ENCODE data around the gene CNST.

CNST gene

GRCh38 chr1:246530482-246530881, 35.8 kb upstream of the CNST start:
- TF ChIP-seq FOXP2 (optimal IDR thresholded peaks at IDR 0.05; ENCODE audit: borderline replicate concordance, extremely low read depth, extremely low read length, insufficient read depth) (no peak), TAF1 (IDR thresholded peaks at IDR 0.05; ENCODE audit: borderline replicate concordance, insufficient read depth, low read length) (no peak), POLR2AphosphoS5 (IDR thresholded peaks at IDR 0.05; ENCODE audit: low read depth, low read length) (no peak), SIN3A (IDR thresholded peaks at IDR 0.05; ENCODE audit: borderline replicate concordance, insufficient read depth, low read length) (no peak), REST (IDR thresholded peaks at IDR 0.05; ENCODE audit: insufficient read depth in 1 of 2, low read depth in 2 of 2, low read length in 2 of 2) (no peak)

- no peak for TF ChIP-seq REST (IDR thresholded peaks at IDR 0.05; ENCODE audit: insufficient read depth in 1 of 2, low read depth in 2 of 2, low read length in 2 of 2)
- TF ChIP-seq SIN3A (IDR thresholded peaks at IDR 0.05; ENCODE audit: borderline replicate concordance, insufficient read depth, low read length), result no peak
- TF ChIP-seq FOXP2 (optimal IDR thresholded peaks at IDR 0.05; ENCODE audit: borderline replicate concordance, extremely low read depth, extremely low read length, insufficient read depth), result no peak
- TF ChIP-seq TAF1 (IDR thresholded peaks at IDR 0.05; ENCODE audit: borderline replicate concordance, insufficient read depth, low read length), result no peak
- TF ChIP-seq POLR2AphosphoS5 (IDR thresholded peaks at IDR 0.05; ENCODE audit: low read depth, low read length), result no peak
These were observed 33.7 kb upstream of the CNST start for GRCh38 chr1:246532519-246532918.

- no peak for TF ChIP-seq REST (IDR thresholded peaks at IDR 0.05; ENCODE audit: insufficient read depth in 1 of 2, low read depth in 2 of 2, low read length in 2 of 2)
- no peak for TF ChIP-seq SIN3A (IDR thresholded peaks at IDR 0.05; ENCODE audit: borderline replicate concordance, insufficient read depth, low read length)
- no peak for TF ChIP-seq POLR2AphosphoS5 (IDR thresholded peaks at IDR 0.05; ENCODE audit: low read depth, low read length)
- TF ChIP-seq FOXP2 (optimal IDR thresholded peaks at IDR 0.05; ENCODE audit: borderline replicate concordance, extremely low read depth, extremely low read length, insufficient read depth), result no peak
These were observed 32.8 kb upstream of the CNST start for GRCh38 chr1:246533371-246533905.

DNA sequence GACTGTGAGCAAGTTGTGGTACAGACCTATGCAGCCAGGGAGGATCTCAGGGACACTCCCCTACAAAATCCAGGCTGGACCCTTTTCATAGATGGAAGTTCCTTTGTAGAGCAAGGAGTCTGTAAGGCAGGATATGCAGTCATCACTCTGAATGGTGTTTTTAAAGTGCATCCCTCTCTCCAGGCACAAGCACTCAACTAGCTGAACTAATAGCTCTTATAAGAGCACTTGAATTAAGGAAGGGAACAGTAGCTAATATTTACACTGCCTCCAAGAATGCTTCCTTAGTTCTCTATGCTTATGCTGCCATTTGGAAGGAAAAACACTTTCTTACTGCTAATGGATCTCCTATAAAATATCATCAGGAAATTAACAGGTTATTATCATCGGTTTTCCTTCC, 32.1 kb upstream of the CNST start:
- TF ChIP-seq SIN3A (IDR thresholded peaks at IDR 0.05; ENCODE audit: borderline replicate concordance, insufficient read depth, low read length) (no peak), FOXP2 (optimal IDR thresholded peaks at IDR 0.05; ENCODE audit: borderline replicate concordance, extremely low read depth, extremely low read length, insufficient read depth) (no peak), TAF1 (IDR thresholded peaks at IDR 0.05; ENCODE audit: borderline replicate concordance, insufficient read depth, low read length) (no peak), POLR2AphosphoS5 (IDR thresholded peaks at IDR 0.05; ENCODE audit: low read depth, low read length) (no peak), REST (IDR thresholded peaks at IDR 0.05; ENCODE audit: insufficient read depth in 1 of 2, low read depth in 2 of 2, low read length in 2 of 2) (no peak)

DNA sequence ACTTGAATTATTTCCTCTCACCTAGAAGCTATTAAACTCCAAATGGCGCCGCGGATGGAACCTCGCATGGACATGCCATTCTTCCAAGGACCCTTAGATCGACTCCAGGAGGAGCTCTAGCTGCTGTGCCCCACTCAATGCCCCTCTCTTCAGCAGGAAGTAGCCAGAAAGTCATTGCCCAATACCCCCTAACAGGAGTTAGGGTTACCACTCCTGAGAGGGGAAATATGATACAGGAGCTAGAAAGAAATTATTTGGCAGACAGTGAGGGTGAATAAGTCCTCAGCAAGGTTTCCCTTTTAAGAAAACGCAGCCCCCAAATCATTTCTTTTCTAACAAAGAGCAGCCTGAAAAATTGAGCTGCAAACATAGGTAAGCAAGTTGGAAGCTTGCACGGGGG, 28.8 kb upstream of the CNST start:
- TF ChIP-seq SIN3A (IDR thresholded peaks at IDR 0.05; ENCODE audit: borderline replicate concordance, insufficient read depth, low read length) (no peak), REST (IDR thresholded peaks at IDR 0.05; ENCODE audit: insufficient read depth in 1 of 2, low read depth in 2 of 2, low read length in 2 of 2) (no peak), POLR2AphosphoS5 (IDR thresholded peaks at IDR 0.05; ENCODE audit: low read depth, low read length) (no peak), TAF1 (IDR thresholded peaks at IDR 0.05; ENCODE audit: borderline replicate concordance, insufficient read depth, low read length) (no peak), FOXP2 (optimal IDR thresholded peaks at IDR 0.05; ENCODE audit: borderline replicate concordance, extremely low read depth, extremely low read length, insufficient read depth) (no peak)
